Stimulated activated CD4-positive, alpha-beta T cell treated with anti-CD3 and anti-CD28 coated beads, Interleukin-4, amount 100 ng/mL, for 24 hours (primary cell): ENCODE data around the gene FAM236B.
"Not testable (repeated sequence)": the region's sequence is repeated elsewhere in the genome, so short reads cannot be mapped to it uniquely, and the experiment has no call there.

Experiments
- DNase-seq: peaks from one replicate; pipeline ENCODE4 v3.0.0-alpha.2; 2020

The FAM236B gene

GRCh38 chrX:72782560-72782959 lies at the start of gene FAM236B:
Gene FAM236B, minus strand, starts transcription at chrX:72782660. Its CDS starts 100 bp downstream, at chrX:72782560.
- DNase-seq = not testable (repeated sequence)

- not testable (repeated sequence) for DNase-seq
Measured at GRCh38 chrX:72830701-72831100, 48.2 kb upstream of the FAM236B start.

DNA sequence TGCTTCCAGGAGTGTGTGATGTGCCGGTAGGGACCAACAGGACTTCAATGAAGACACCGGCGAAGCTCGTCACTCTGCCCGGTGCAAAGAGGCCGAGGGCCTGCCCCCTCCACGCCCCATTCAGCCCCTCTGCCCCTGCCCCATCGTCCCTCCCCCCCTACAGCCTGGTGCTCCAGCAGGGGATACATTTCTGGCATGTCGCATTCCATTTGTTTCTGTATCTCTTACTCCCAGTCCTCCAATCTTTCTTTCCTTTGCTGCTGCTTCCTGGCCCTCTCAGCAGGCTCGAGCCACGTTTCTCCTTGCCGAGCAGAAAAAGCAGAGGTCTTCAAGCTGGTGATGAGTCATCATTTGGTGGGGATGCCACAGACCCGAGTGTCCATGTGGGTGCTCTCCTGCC lies 25.6 kb upstream of the FAM236B start, which contains the start of gene FAM236D:
Gene FAM236D, minus strand, starts transcription at position 101 of the 400 bp plus-strand sequence. Its CDS starts 100 bp downstream, at position 1.
- DNase-seq = not testable (repeated sequence)

GRCh38 chrX:72790390-72790789 lies 7.9 kb upstream of the FAM236B start:
- not testable (repeated sequence) for DNase-seq

DNA sequence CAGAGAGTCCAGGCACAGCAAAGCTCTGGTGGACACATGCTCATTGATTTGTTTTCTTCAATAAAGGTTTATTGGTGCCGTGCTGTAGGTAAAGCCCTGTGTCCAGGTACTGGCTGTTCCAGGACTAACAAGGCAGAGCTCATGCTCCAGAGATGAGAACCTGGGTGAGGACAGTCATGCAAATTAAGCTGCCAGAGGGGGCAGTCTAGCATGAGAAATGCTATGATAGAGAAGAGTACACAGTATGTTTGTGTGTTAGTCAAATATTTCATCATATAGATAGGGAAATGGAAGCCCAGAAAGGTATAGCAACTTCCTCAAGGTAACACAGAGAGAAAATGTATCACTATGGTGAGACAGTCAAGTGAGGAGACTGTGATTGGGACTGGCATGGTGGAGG lies 5.7 kb upstream of the FAM236B start:
- not testable (repeated sequence) for DNase-seq

- DNase-seq = not testable (repeated sequence)
Measured at GRCh38 chrX:72783964-72784363, 1.5 kb upstream of the FAM236B start.

DNA sequence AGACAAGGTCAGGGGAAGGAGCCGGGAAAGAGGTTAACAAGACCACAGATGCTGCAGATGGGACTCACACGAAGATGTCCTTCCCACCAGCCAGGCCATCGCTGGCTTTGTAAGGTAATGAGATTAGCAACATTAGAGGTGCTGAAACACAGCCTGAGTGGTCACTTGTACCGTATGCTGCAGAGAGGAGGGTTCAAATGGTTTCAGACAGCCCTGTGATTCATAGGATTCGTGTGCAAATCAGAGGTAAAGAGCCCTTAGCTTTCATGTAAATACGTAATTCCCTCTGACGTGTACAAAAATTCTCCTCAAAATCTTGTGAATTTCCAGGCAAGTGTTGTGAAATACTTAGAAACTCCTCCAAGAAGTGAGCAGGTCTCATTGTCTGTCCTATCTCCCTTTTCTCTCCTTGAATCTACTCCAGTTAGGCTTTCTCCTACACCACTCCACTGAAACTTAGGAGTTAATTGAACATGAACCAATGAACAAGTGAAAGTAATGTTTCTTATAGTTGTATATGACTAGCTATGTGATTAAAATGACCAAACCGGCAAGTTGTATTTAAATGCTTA lies 991 bp upstream of the FAM236B start:
- not testable (repeated sequence) for DNase-seq

GRCh38 chrX:72778146-72778545 lies 4.3 kb downstream of the FAM236B start:
- not testable (repeated sequence) for DNase-seq

DNA sequence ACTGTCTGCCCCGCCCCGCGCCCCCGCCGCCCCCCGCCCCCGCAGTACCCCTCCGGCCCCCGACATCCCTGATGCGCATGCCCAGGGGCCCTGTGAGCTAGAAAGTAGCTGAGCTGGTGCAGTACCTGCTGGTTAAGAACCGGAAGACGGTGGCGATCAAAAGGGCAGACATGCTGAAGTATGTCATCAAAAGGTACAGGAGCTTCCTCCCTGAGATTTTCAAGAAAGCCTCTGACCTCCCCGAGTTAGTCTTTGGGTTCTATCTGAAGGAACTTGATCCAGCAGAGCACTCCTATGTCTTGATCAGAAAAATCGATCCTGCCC lies 5.0 kb downstream of the FAM236B start:
- not testable (repeated sequence) for DNase-seq

DNA sequence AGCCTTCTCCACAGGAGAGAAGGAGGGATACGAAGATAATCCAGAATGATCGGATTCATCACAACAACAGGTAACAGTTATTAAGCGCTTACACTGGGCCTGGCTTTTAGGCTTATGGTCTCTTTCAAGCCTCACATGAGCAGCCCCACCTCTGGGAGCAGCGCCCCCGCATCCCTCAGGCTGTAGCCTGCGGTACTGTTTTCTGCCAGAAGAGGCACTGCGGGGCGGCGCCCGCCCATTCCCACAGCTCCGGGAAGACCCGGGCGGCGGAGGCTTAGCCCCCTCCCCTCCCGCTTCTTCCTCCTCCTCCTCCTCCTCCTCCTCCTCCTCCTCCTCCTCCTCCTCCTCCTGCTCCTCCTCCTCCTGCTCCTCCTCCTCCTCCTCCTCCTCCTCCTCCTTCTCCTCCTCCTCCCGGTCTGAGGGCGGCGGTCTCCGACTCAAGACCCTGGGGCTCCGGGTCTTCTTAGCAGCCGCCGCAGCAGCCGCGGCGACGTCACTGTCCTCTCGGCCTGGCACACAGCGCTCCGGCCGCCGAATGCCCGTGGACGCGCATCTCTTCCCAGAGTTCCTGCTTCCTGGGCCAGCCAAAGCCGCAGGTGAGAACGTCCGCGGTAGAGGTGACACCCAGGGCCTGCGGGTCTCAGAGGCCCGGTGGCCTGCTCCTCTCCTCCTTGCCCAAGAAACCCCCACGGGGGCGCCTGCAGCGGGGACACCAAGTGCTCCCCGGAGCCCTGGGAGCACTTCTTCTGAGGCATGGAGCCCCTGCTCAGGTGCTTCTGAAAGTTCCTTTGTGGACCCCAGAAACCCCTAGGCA lies 5.6 kb downstream of the FAM236B start, which contains the start of gene DMRTC1B:
Gene DMRTC1B, plus strand, starts transcription at position 238 of the 814 bp plus-strand sequence. CDS start 68,246 bp downstream, outside the sequence.
- DNase-seq = not testable (repeated sequence)

- not testable (repeated sequence) for DNase-seq
Measured at GRCh38 chrX:72760454-72760853, 22.0 kb downstream of the FAM236B start.

DNA sequence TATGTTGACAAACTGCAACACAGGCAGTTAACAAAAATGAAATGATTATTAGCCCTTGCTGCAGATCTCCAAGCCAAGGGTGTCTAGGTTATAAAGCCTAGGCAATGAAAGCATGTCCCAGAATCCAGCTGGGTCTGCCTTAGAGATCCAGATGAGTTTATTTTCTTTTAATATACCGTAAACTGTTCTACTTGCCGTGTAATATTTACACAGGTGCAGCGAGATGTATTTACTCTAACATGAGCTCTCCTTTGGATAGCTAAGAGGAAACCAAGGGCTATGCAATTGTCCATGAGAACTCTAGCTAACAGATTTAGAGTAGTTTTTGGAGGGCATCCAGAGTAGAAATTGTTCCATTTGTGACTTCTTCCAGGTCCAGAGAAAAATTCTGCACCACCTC lies 33.9 kb downstream of the FAM236B start:
- DNase-seq = not testable (repeated sequence)

- not testable (repeated sequence) for DNase-seq
Measured at GRCh38 chrX:72745546-72745945, 36.9 kb downstream of the FAM236B start.

DNA sequence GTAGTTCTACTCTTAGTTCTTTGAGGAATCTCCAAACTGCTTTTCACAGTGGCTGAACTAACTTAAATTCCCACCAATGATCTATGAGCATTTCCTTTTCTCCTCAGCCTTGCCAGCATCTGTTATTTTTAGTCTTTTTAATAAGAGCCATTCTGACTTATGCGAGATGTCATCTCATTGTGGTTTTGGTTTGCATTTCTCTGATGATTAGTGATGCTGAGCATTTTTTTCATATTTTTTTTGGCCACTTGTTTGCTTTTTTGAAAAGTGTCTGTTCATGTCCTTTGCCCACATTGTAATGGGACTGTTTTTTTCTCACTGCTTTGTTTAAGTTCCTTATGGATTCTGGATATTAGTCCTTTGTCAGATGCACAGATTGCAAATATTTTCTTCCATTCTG lies 46.9 kb downstream of the FAM236B start:
- DNase-seq = no peak

- not testable (repeated sequence) for DNase-seq
Measured at GRCh38 chrX:72733636-72734035, 48.8 kb downstream of the FAM236B start.
